HL-60 (cell line): ENCODE data around the gene SMIM36.
"Not testable (repeated sequence)": the region's sequence is repeated elsewhere in the genome, so short reads cannot be mapped to it uniquely, and the experiment has no call there.

Source experiments
- DNase-seq, 2 experiments: peaks; one replicate each; pipeline ENCODE4 v3.0.0-alpha.2; 2010 to 2020; ENCODE audit warnings: low read depth in 1 of 2, low spot score in 1 of 2
- H3K27ac ChIP-seq: fragments of 250-450 bp; sonication (Bioruptor Pico); replicated peaks from 2 replicates; pipeline ENCODE4 v1.5.1; 2020; ENCODE audit warnings: mild to moderate bottlenecking, moderate library complexity
- H3K27me3 ChIP-seq: fragments of 250-450 bp; sonication (Bioruptor Pico); 2 replicates; pipeline ENCODE4 v1.5.1; 2021; ENCODE audit warnings: mild to moderate bottlenecking, moderate library complexity; ENCODE audit not compliant: insufficient read depth, poor library complexity, severe bottlenecking
- H3K4me3 ChIP-seq: replicated peaks from 2 replicates; pipeline ENCODE4 v1.5.1; 2011; ENCODE audit warnings: mild to moderate bottlenecking, control low read depth, low read length; ENCODE audit not compliant: insufficient read depth
- CTCF ChIP-seq: IDR thresholded peaks from one replicate; pipeline ENCODE4 v1.5.1; 2011; ENCODE audit warnings: low read length, control low read depth, inconsistent platforms; ENCODE audit not compliant: insufficient read depth
- GABPA ChIP-seq: IDR thresholded peaks from 2 replicates; pipeline ENCODE4 v1.6.1; 2012; ENCODE audit warnings: low read depth
- POLR2AphosphoS5 ChIP-seq: IDR thresholded peaks from 2 replicates; pipeline ENCODE4 v1.6.1; 2012; ENCODE audit warnings: low read depth
- REST ChIP-seq: IDR thresholded peaks from 2 replicates; pipeline ENCODE4 v1.6.1; 2012; ENCODE audit warnings: low read depth; ENCODE audit not compliant: insufficient replicate concordance
- SPI1 ChIP-seq: IDR thresholded peaks from 2 replicates; pipeline ENCODE4 v1.6.1; 2012; ENCODE audit warnings: low read depth, mild to moderate bottlenecking, borderline replicate concordance

The SMIM36 gene

GRCh38 chr17:55518510-55518909 lies 7.3 kb upstream of the SMIM36 start:
- TF ChIP-seq CTCF (no peak), REST (no peak), POLR2AphosphoS5 (no peak), GABPA (no peak), SPI1 (no peak)
- Histone ChIP-seq H3K27me3 (no peaks in the 10 kb centered on the region), H3K27ac (no peak overlapping the region), H3K4me3 (no peak overlapping the region)
- no peak for DNase-seq

- DNase-seq, result peak; percentile 13 to 67
- Histone ChIP-seq H3K27ac (no peak overlapping the region), H3K27me3 (no peaks in the 10 kb centered on the region), H3K4me3 (no peak overlapping the region)
- TF ChIP-seq GABPA (no peak), CTCF (peak; percentile 85)
These were observed 2.8 kb upstream of the SMIM36 start for GRCh38 chr17:55513885-55514590.

GRCh38 chr17:55507669-55508068 lies 3.6 kb downstream of the SMIM36 start:
- H3K27me3 ChIP-seq, H3K4me3 ChIP-seq, DNase-seq, H3K27ac ChIP-seq: not testable (repeated sequence)

GRCh38 chr17:55501626-55502025 lies 9.6 kb downstream of the SMIM36 start:
- not testable (repeated sequence) for H3K27ac ChIP-seq, H3K4me3 ChIP-seq, H3K27me3 ChIP-seq, DNase-seq

GRCh38 chr17:55500103-55500502 lies 11.1 kb downstream of the SMIM36 start:
- TF ChIP-seq REST (no peak), SPI1 (no peak), POLR2AphosphoS5 (no peak), CTCF (no peak), GABPA (no peak)
- H3K27ac ChIP-seq, result no peak overlapping the region
- DNase-seq, result no peak

More at GRCh38 chr17:55500103-55500502, 11.1 kb downstream of the SMIM36 start:
- H3K27me3 ChIP-seq, result no peaks in the 10 kb centered on the region
- H3K4me3 ChIP-seq, result no peak overlapping the region
